OCI-LY3 (cell line): ENCODE results near the gene CCDC138.

Source experiments
- H2AFZ ChIP-seq: fragments of 200-600, 300-600 bp; shearing (Covaris generic); 2 replicates; pipeline ENCODE4 v1.6.0; 2014; ENCODE audit warnings: antibody characterized with exemption, low read depth, low read length
- H3K27ac ChIP-seq: fragments of 200-600, 300-600 bp; sonication (generic); 2 replicates; pipeline ENCODE4 v1.5.1; 2014; ENCODE audit warnings: mild to moderate bottlenecking, low read length, moderate library complexity, mixed read lengths
- H3K27me3 ChIP-seq: fragments of 200-600, 300-600 bp; sonication (generic); 2 replicates; pipeline ENCODE4 v1.6.1; 2014; ENCODE audit warnings: low read depth, low read length, mixed read lengths
- H3K36me3 ChIP-seq: fragments of 200-600, 300-600 bp; sonication (generic); replicated peaks from 2 replicates; pipeline ENCODE3; 2014; ENCODE audit warnings: low read depth, low read length, mixed read lengths
- H3K4me1 ChIP-seq: fragments of 300-600, 200-600 bp; sonication (generic); 2 replicates; pipeline ENCODE4 v1.6.1; 2014; ENCODE audit warnings: low read length, mixed read lengths
- H3K4me2 ChIP-seq: fragments of 200-600, 300-600 bp; sonication (generic); 2 replicates; pipeline ENCODE4 v1.6.1; 2014; ENCODE audit warnings: low read length, mixed read lengths
- H3K4me3 ChIP-seq: fragments of 300-600, 200-600 bp; sonication (generic); 2 replicates; pipeline ENCODE4 v1.5.1; 2014; ENCODE audit warnings: antibody characterized with exemption, mild to moderate bottlenecking, low read length, moderate library complexity
- H3K79me2 ChIP-seq: fragments of 300-600, 200-600 bp; shearing (Covaris generic); 2 replicates; pipeline ENCODE4 v1.6.1; 2014; ENCODE audit warnings: mild to moderate bottlenecking, low read length, mixed read lengths
- H3K9ac ChIP-seq: fragments of 300-600, 200-600 bp; shearing (Covaris generic); 2 replicates; pipeline ENCODE4 v1.6.0; 2014; ENCODE audit warnings: mild to moderate bottlenecking, low read length, moderate library complexity
- H3K9me3 ChIP-seq: fragments of 200-600, 300-600 bp; shearing (Covaris generic); 2 replicates; pipeline ENCODE4 v1.6.1; 2014; ENCODE audit warnings: low read length, mixed read lengths; ENCODE audit not compliant: insufficient read depth
- H4K20me1 ChIP-seq: fragments of 200-600, 300-600 bp; sonication (generic); 2 replicates; pipeline ENCODE4 v1.6.1; 2016; ENCODE audit warnings: low read length, mixed read lengths; ENCODE audit not compliant: insufficient read depth
- EZH2phosphoT487 ChIP-seq: fragments of 200-600 bp; shearing (Covaris generic); IDR thresholded peaks from 2 replicates; pipeline ENCODE4 v1.6.1; 2018; ENCODE audit warnings: antibody characterized with exemption, mixed run types, low read depth
- TF ChIP-seq, protein P1 (sequence below): fragments of 200-600, 300-600 bp; sonication (generic); IDR thresholded peaks from 2 replicates; pipeline ENCODE4 v1.5.1; 2014; ENCODE audit warnings: antibody characterized with exemption, low read length, low read depth

CCDC138 gene

DNA sequence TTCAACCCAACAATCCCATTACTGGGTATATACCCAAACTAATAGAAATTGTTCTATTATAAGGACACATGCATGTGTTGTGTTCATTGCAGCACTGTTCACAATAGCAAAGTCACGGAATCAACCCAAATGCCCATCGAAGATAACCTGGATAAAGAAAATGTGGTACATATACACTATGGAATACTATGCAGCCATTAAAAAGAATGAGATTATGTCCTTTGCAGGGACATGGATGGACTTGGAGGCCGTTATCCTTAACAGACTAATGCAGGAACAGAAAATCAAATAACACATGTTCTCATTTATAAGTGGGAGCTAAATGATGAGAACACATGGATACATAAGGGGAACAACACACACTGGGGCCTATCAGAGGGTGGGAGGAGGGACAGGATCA, 65.8 kb downstream of the CCDC138 start:
- Histone ChIP-seq H3K9ac (no peak overlapping the region), H2AFZ (no peak overlapping the region), H3K79me2 (no peaks in the 10 kb centered on the region), H3K27me3 (no peaks in the 10 kb centered on the region), H3K4me2 (no peak overlapping the region), H3K9me3 (no peaks in the 10 kb centered on the region), H4K20me1 (no peaks in the 10 kb centered on the region), H3K4me3 (no peak overlapping the region), H3K4me1 (peaks cover 7% of the 10 kb centered on the region), H3K27ac (no peak overlapping the region), H3K36me3 (peaks cover 23% of the 10 kb centered on the region)
- no peak for TF ChIP-seq EZH2phosphoT487
- TF ChIP-seq, protein P1, sequence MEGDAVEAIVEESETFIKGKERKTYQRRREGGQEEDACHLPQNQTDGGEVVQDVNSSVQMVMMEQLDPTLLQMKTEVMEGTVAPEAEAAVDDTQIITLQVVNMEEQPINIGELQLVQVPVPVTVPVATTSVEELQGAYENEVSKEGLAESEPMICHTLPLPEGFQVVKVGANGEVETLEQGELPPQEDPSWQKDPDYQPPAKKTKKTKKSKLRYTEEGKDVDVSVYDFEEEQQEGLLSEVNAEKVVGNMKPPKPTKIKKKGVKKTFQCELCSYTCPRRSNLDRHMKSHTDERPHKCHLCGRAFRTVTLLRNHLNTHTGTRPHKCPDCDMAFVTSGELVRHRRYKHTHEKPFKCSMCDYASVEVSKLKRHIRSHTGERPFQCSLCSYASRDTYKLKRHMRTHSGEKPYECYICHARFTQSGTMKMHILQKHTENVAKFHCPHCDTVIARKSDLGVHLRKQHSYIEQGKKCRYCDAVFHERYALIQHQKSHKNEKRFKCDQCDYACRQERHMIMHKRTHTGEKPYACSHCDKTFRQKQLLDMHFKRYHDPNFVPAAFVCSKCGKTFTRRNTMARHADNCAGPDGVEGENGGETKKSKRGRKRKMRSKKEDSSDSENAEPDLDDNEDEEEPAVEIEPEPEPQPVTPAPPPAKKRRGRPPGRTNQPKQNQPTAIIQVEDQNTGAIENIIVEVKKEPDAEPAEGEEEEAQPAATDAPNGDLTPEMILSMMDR: no peak

DNA sequence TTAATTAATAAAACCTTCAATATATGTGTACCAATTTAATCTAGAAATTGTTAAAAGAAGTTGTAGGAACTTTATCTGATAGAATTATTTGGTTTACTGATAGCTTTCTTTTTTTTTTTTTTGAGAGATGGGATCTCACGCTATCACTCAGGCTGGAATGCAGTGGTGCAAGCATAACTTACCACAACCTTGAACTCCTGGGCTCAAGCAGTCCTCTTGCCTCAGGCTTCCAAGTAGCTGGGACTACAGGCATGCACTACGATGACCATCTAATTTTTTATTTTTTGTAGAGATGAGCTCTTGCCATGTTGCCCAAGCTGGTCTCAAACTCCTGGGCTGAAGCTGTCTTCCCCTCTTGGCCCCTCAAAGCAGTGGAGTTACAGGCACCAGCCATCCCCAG, 66.8 kb downstream of the CCDC138 start:
- Histone ChIP-seq H2AFZ (no peak overlapping the region), H4K20me1 (no peaks in the 10 kb centered on the region), H3K9me3 (no peaks in the 10 kb centered on the region), H3K4me2 (no peak overlapping the region), H3K27me3 (no peaks in the 10 kb centered on the region), H3K36me3 (peaks cover 28% of the 10 kb centered on the region), H3K9ac (no peak overlapping the region), H3K4me1 (peaks cover 7% of the 10 kb centered on the region), H3K4me3 (no peak overlapping the region), H3K27ac (no peak overlapping the region), H3K79me2 (no peaks in the 10 kb centered on the region)
- TF ChIP-seq, protein P1: no peak
- TF ChIP-seq EZH2phosphoT487: no peak

DNA sequence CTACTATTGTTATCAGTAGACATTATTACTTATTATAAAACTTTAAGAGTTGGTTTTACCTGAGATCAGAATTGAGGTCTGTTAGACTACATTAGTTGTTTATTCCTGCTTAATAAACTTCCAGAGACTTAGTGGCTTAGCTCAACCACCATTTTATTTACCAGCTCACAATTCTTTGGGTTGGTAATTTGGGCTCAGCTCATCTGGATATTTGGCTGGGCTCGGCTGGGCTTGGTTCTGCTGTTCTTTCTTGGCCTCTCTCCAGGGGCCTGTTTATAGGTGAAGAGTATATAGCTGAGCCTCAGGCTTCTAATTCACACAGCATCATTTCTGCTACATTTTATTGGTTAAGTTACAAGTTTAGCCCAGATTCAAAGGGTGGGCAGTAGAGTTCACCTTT, 67.9 kb downstream of the CCDC138 start:
- H3K9me3 ChIP-seq: no peaks in the 10 kb centered on the region
- no peak overlapping the region for H3K9ac ChIP-seq
- peaks cover 27% of the 10 kb centered on the region for H3K36me3 ChIP-seq
- TF ChIP-seq, protein P1: no peak
- no peak for TF ChIP-seq EZH2phosphoT487
- no peak overlapping the region for H2AFZ ChIP-seq
- no peak overlapping the region for H3K27ac ChIP-seq
- H3K27me3 ChIP-seq: no peaks in the 10 kb centered on the region
- peaks cover 7% of the 10 kb centered on the region for H3K4me1 ChIP-seq
- no peaks in the 10 kb centered on the region for H4K20me1 ChIP-seq
- no peak overlapping the region for H3K4me3 ChIP-seq
- H3K79me2 ChIP-seq: no peaks in the 10 kb centered on the region
- no peak overlapping the region for H3K4me2 ChIP-seq

DNA sequence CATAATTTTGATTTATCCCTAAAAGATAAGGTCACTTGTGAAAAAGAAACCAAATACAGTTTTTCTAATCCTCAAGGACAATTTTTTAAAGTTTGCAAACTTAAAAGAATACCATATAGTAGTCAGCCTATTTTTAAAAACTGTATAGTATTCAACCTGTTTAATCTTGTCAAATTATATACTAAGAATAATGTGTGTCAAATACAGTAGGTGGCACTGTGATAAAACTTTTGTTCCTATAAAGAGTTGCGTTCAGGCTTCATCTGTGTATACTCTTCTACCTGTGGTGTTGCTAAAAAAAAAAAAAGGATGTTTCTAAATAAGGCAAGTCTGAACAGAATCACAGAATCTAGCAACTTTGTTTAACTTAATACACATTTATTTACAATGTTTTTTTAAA, 68.6 kb downstream of the CCDC138 start:
- TF ChIP-seq, protein P1: peak; percentile 53
- no peak for TF ChIP-seq EZH2phosphoT487
- peaks cover 23% of the 10 kb centered on the region for H3K36me3 ChIP-seq
- H3K9ac ChIP-seq: no peak overlapping the region
- H3K27ac ChIP-seq: no peak overlapping the region
- H3K4me3 ChIP-seq: no peak overlapping the region
- no peaks in the 10 kb centered on the region for H3K9me3 ChIP-seq
- no peaks in the 10 kb centered on the region for H4K20me1 ChIP-seq
- no peak overlapping the region for H2AFZ ChIP-seq
- H3K4me2 ChIP-seq: no peak overlapping the region
- no peaks in the 10 kb centered on the region for H3K79me2 ChIP-seq
- no peaks in the 10 kb centered on the region for H3K27me3 ChIP-seq
- peaks cover 7% of the 10 kb centered on the region for H3K4me1 ChIP-seq
